ENCODE data around the gene ARHGAP26.

Gene ARHGAP26

GRCh38 chr5:142826741-142827492 is 56.7 kb downstream of the ARHGAP26 start:
- TF ChIP-seq, protein P1, sequence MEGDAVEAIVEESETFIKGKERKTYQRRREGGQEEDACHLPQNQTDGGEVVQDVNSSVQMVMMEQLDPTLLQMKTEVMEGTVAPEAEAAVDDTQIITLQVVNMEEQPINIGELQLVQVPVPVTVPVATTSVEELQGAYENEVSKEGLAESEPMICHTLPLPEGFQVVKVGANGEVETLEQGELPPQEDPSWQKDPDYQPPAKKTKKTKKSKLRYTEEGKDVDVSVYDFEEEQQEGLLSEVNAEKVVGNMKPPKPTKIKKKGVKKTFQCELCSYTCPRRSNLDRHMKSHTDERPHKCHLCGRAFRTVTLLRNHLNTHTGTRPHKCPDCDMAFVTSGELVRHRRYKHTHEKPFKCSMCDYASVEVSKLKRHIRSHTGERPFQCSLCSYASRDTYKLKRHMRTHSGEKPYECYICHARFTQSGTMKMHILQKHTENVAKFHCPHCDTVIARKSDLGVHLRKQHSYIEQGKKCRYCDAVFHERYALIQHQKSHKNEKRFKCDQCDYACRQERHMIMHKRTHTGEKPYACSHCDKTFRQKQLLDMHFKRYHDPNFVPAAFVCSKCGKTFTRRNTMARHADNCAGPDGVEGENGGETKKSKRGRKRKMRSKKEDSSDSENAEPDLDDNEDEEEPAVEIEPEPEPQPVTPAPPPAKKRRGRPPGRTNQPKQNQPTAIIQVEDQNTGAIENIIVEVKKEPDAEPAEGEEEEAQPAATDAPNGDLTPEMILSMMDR (IDR thresholded peaks at IDR 0.05; ENCODE audit: low read length, missing control alignments): no peak
- no peak overlapping the region for H3K4me3 ChIP-seq (replicated peaks; ENCODE audit: low read depth, low read length)
- DNase-seq (ENCODE audit: low read depth): peak; percentile 75

GRCh38 chr5:142827934-142828576 is 57.9 kb downstream of the ARHGAP26 start:
- no peak overlapping the region for H3K4me3 ChIP-seq (replicated peaks; ENCODE audit: low read depth, low read length)
- no peak for DNase-seq (ENCODE audit: low read depth)
- TF ChIP-seq, protein P1 (IDR thresholded peaks at IDR 0.05; ENCODE audit: low read length, missing control alignments): no peak

DNA sequence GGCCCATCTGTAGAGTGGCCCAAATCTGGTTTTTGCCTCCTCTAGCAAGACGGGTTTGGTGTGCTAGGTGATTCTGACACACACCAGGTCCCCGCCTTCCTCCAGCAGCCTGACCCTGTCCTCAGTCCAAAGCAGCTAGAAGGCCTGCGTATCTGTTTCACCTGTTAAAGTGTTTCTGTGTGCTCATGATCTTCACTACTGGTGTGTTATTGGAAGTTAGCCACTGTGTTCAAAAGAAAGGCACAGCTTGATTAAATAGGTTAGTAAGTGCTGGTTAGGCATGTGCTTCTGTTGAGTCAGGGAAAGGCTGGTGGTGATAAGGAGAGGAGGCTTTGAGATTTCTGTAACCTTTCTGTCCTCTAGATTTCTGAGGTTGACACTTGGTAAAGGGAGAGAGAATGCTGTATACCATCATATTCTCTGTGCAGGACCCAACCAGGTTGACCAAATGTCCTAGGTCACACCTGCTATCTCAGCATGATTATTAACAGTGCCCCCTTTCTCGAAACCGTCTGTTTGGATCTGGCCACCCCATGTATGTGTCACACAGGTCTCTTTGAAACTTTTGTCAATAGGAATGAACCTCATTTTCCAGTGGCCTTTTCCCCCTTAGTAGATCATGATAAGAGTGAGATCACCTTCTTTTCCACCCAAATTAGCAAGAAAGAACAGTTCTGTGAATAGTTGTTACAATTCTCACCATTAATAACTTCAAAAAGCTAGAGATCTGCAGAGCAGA is 58.8 kb downstream of the ARHGAP26 start:
- H3K4me3 ChIP-seq (replicated peaks; ENCODE audit: low read depth, low read length): no peak overlapping the region
- TF ChIP-seq, protein P1 (IDR thresholded peaks at IDR 0.05; ENCODE audit: low read length, missing control alignments): no peak
- DNase-seq (ENCODE audit: low read depth): no peak

DNA sequence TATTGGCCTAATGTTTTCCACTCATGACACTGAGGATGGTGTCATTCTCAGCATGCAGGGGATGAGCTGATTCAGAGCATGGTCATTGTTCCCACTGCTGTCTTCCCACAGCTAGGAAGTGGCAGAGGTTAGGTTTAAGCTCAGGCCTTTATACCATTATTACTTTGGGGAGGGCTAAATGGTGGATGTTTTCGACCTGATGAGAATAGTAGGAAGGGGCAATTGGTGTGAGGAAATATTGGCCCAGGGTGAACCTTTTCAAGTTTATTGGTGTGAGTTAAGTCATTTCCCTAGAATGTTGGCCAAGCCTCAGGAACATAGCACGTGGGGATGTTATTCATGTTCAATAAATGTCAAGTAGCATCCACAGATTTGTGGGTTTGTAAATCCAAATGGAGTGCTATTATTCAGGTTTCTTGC is 59.6 kb downstream of the ARHGAP26 start:
- TF ChIP-seq, protein P1 (IDR thresholded peaks at IDR 0.05; ENCODE audit: low read length, missing control alignments): no peak
- H3K4me3 ChIP-seq (replicated peaks; ENCODE audit: low read depth, low read length): no peak overlapping the region
- no peak for DNase-seq (ENCODE audit: low read depth)

DNA sequence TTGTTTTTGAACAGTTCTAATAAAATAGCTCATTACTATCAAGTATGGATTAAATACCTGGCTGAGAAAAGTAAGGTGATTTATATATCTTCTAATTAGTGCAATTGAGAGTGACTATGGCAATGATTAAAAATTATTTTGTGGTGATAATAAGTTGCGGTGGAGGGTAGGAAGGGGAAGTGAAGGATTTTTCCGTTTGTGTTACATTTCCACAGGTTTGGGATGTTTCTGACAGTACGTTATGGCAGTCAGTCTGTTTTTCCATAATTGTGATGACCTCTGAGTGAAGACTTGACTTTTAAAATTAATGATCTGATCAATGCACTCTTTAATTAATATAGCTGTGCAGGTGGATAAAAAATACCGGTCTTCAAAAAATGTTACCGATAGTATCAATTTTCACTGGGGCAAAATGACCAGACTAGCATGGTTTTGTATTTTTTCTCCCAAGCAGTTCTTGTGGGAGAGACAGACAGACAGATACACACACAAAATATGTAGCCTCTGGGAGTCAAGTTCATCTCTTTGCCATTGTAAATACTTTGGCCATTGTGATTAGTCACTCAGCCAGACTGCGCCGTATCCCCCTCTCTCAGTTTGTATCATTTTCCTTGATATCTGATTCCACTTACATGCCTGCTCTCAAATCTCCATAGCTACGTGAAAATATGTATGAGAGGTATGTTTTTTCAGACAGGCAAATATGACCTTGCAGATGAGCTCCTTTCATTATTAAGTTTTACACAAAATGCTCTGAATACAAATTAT is 60.2 kb downstream of the ARHGAP26 start:
- TF ChIP-seq, protein P1 (IDR thresholded peaks at IDR 0.05; ENCODE audit: low read length, missing control alignments): no peak
- DNase-seq (ENCODE audit: low read depth): peak; percentile 65
- H3K4me3 ChIP-seq (replicated peaks; ENCODE audit: low read depth, low read length): no peak overlapping the region

DNA sequence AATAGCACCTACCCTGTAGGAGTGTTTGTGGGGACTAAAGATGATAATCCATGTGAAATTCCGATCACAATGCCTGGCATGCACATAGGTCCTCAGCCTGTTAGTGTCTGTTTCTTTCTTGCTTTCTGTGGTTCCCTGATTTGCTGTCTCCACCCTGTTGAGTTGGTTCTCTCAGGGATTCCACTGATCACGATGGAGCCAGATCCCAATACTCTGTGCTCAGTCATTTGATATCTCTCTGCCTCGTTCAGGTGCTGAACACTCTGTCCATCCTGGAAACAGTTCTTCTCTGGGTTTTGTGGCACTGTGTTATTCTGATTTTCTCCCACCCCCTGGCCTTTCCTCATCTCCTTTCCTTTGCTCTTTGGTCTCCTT is 60.8 kb downstream of the ARHGAP26 start:
- no peak overlapping the region for H3K4me3 ChIP-seq (replicated peaks; ENCODE audit: low read depth, low read length)
- DNase-seq (ENCODE audit: low read depth): no peak
- TF ChIP-seq, protein P1 (IDR thresholded peaks at IDR 0.05; ENCODE audit: low read length, missing control alignments): no peak

Data from fibroblast of pulmonary artery (primary cell).